Mammary epithelial cell (primary cell): ENCODE measurements around the gene FBXO21.

Source experiments
- CTCF ChIP-seq, 2 donors: IDR thresholded peaks in 1 of 2; conservative IDR thresholded peaks in 1 of 2; 2 replicates each; pipeline ENCODE4 v1.5.1; 2011 to 2012; ENCODE audit warnings: inconsistent platforms in 2 of 2, low read length in 2 of 2, mild to moderate bottlenecking in 2 of 2, control low read depth in 1 of 2, low read depth in 1 of 2; ENCODE audit not compliant: insufficient read depth in 1 of 2; ENCODE audit errors: extremely low read depth in 1 of 2
- EZH2 ChIP-seq: IDR thresholded peaks from 2 replicates; pipeline ENCODE4 v1.6.1; 2012; ENCODE audit warnings: low read length, inconsistent platforms, borderline replicate concordance

GRCh38 chr12:117126335-117126734 lies 63.9 kb downstream of the FBXO21 start:
- TF ChIP-seq CTCF (conservative IDR thresholded peaks at IDR 0.05 in 1 of 2, IDR thresholded peaks at IDR 0.05 in 1 of 2; ENCODE audit: extremely low read depth in 1 of 2, insufficient read depth in 1 of 2, low read depth in 1 of 2, low read length in 2 of 2) (no peak), EZH2 (no peak)
